Stimulated activated CD4-positive, alpha-beta T cell treated with anti-CD3 and anti-CD28 coated beads, Interleukin-15, amount 100 ng/mL, for 1 hour (primary cell): ENCODE measurements around the gene BMP7.

ENCODE experiments used
- DNase-seq, 2 donors: peaks; one replicate each; pipeline ENCODE4 v3.0.0-alpha.2; 2020; ENCODE audit warnings: low read depth in 1 of 2, low spot score in 1 of 2

The BMP7 gene

DNA sequence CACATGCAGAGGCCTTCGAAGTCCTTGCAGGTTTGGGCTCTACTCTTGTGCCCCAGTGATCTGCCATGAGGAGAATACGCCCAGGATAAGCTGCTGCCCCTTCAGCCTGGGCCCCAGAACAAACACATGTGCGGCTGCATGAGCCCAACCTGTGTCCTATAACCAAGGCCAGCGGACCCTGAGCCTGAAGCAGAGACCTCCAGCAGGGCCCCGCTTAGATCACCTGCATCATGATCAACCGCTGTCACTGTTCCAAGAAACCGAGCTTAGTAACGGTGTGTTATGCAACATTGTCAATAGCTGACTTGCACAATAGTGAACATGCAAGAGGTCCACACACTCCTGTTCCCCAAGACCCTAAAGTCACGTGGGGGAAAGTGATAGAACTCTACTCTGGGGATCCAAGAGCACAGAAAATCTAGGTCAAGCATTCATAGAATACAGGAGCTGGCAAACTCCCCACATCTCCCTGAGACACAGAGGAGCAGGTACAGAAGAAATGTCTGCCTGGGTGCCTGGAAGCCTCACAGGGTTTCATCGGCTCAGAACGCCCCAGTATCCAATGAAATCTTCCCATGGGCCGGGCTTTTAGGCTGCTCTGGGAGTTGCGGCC lies 136.2 kb downstream of the BMP7 start:
- no peak for DNase-seq

DNA sequence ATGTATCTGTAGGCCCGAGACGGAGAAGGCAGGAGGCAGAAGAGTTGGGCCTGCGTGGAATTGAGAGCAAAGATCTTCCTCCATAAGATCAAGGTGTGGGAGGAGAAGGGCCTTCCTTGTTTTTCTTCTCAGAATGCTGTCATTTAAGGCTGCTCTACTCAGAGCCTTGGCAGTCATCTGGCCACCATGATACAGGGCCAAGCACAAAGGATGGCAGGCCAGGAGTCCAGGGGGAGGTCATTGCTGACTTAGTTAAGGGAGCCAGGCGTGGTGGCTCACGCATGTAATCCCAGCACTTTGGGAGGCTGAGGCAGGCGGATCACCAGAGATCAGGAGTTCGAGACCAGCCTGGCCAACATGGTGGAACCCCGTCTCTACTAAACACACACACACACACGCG lies 137.1 kb downstream of the BMP7 start:
- DNase-seq = no peak

DNA sequence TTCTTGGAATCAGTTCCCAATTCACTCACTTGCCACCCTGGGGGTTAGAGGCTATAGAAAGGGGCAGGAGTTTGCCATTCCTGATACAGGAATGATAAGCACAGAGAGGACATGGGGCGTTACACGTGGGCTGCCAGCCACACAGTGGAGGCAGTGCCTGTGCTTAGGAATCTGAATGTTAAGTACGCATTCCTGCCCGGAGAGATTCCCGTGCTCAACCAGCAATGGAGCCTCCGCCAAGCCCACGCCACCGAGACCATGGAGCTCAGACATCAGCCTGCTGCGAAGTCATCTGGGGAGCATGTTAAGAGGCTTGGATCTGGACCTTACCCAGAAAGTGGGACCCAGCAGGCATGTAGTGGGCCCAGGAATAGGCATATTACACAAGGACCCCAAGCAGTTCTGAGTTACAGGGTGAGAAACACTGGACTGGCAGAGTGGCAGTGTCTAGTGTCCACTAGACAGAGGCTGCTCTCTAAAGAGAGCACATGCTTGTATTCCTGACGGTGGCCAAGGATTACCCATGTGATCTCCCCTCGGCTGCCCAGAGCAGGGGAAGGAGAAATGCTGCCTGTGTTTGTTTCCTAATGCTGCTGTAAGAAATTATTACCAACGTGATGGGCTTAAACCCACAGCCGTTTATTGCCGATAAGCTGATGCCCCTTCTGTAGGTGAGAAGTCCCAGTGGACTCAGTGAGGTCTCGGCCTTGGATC lies 138.2 kb downstream of the BMP7 start:
- no peak for DNase-seq

DNA sequence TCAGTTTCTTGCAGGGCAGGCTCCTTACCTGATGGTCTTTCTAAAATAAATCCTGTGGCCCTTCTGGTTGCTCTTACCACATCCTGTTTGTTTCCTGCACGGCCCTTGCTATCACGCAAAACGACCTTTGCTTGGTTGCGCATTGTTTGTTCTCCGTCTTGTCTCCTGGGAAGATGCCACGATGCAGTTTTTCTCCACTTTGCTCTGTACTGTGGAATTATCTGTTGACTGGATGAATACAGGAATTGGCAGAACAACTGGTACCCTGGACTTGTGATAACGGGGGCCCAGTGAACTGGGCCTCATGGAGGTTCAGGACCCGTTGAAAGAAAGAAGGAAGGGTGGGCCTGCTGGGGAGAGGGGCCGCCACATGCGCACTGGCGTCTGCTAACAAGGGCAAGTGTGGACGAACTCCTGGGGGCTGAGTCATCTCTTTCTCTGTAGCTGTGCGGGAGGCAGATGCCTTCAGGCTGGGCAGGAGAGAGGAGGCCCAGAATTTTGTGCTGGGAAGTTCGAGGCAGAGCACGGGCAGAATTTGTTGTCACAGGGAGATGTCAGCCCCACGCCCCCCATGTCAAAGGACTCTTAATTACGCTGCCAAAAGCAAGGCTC lies 139.9 kb downstream of the BMP7 start:
- DNase-seq = no peak

DNA sequence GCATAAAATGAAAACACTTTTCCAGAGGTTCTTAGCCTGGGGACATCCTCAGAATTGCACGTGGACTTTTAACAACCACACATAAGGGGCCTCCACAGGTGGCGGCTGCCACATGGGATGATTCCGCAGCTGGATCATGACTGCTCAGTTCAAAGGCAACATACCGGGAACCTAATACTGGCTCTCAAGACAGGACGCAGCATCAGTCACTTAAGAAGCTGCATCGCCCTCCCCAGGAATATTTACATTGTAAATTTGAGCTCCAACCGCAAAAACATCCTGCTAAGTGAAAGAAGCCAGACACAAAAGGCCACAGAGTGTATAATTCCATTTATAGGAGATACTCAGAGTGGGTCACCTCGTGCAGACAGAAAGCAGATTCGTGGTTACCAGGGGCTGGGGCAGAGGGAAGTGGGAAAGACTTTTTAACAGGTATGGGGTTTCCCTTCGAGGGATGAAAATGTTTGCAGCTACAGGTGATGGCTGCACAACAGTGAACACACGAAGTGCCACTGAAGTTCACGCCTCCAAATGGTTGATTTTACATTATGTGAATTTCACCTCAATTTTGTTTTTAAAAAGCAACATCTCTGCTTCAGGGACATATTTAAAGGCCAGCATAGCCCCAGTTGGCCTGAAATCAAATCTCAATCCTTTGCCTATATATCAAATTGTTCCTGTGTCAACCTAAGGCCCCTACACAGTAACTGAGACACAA lies 141.5 kb downstream of the BMP7 start:
- no peak for DNase-seq

DNA sequence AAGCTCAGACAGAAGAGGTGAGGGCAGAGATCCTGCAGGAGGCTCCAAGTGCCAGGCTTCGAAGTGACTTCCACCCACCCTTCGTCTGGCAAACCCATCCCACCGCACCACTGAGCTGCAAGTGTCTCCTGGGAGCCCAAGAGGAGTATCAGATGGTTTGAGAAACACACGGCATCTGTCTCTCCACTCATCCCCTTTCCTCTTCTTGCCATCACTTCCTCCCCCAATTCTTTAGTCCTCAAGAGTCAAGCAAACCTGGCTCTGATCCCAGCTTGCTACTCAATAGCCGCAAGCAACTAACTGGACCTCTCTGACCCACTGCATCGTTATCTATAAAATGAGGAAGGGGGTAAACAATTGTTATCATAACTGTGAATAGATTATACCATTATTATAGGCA lies 142.1 kb downstream of the BMP7 start:
- no peak for DNase-seq

DNA sequence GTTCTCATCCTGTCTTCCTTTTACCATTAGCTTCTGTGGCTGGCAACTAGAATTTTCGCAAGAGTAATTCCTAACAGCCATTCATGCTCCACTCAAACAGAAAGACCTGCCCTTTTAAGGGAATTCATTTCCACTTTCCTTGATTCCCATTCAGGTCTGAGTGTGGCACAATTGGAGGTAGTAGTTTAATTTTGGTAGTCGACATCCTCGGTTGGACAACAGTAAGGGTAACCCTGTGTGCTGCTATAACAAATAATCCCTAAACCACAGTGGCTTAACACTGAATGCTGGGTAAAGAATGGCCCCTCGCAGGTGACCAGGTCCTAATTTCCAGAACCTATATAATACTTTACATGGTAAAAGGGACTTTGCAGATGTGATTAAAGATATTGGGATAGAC lies 142.9 kb downstream of the BMP7 start:
- DNase-seq = no peak

DNA sequence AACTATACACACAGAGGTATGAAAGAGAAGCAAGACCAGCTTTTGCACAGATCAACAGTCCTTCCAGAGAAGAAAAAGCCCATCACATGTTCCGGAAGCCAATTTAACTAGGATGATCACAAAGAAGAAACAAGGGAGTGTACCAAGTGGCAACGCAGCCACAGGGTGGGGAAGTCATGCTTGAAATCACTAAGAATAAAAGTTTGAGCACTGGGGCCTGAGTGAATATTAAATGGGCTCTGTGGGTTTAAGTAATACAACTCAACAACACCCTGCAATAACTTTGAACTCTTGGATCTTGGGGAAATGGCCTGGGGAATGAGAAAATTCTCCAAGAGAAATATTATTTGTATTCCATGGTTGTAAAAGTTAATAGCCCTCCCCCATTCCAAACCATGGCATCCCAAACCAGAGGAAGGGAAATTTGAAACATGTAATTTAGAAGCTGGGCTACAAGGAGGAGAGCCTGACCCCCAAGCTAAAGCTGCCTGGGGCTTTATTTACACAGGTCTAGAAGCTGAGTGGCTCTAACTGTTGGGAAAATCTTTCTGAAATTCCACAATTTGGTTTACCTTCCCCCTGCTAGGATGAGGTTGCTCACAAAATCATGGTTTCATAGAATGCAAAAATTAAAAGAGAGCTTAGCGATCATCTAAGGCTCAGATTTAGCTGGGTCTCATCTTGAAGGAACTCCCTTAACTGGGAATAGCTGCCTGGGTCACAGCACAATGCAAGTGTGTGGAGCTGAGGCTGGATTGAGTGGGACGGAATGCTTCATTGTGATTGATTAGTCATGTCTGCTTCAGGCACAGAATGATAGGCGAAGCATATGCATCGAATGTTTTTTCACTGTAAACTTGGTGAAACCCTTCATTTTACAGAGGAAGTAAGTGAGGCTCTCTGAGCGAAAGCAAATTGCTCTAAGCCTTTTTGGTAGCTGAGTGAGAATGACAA lies 143.6 kb downstream of the BMP7 start:
- DNase-seq = no peak

DNA sequence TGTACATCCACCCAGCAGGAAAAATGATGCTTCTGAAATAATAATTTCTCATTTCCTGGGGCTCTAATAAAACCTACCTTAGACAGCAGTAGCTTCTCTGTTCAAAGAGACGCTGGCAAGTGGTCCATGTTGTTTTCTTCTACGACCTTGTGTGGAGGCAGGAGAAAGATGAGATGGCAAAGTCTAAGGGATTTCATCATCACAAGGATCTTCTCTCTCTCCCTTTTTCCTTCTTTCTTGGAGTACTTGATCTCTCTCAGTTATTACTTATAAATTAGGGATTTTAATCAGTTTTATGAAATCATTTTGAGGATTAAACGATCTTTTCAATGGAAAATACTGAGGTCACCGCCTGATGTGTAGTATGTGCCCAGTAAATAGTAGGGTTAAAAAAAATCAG lies 147.5 kb downstream of the BMP7 start:
- no peak for DNase-seq
